ENCODE results near the gene RSBN1. TPM values are rescaled to one million over a fixed set of nuclear protein-coding genes. Genes with fewer than 3 reads are reported as not detected.

Gene RSBN1
- total and polyA plus RNA-seq, 10 of the 15 experiments (the other 5 are each of a cell fraction or from before 2014, with no cell fraction given), result 2.9 to 26.8 (median 11.5) TPM

- no peak; the same call in 1 of the 2 replicates for TF ChIP-seq ATF2 (IDR thresholded peaks at IDR 0.05; ENCODE audit: low read length)
- no peak for TF ChIP-seq EZH2 (IDR thresholded peaks at IDR 0.05; ENCODE audit: borderline replicate concordance, control insufficient read depth, low read depth, low read length)
- peak in 1 of 2 experiments; percentile 80; a peak in 2 of 4 replicates for TF ChIP-seq EP300 (IDR thresholded peaks at IDR 0.05; ENCODE audit: borderline replicate concordance in 1 of 2, control insufficient read depth in 1 of 2, low read depth in 2 of 2, low read length in 2 of 2)
- TF ChIP-seq CUX1 (IDR thresholded peaks at IDR 0.05; ENCODE audit: insufficient replicate concordance, low read depth, low read length), result peak; percentile 22
- no peak for TF ChIP-seq PRDM15 (CRISPR knock-in tag; IDR thresholded peaks at IDR 0.05)
- peak; percentile 53; the same call in 1 of the 2 replicates for TF ChIP-seq HDGF (IDR thresholded peaks at IDR 0.05)
- no peak for TF ChIP-seq ZZZ3 (IDR thresholded peaks at IDR 0.05; ENCODE audit: control insufficient read depth, insufficient read length, low read depth)
- TF ChIP-seq LARP7 (IDR thresholded peaks at IDR 0.05), result no peak; the same call in 1 of the 2 replicates
- TF ChIP-seq MYB (IDR thresholded peaks at IDR 0.05; ENCODE audit: borderline replicate concordance, low read depth, low read length), result peak; percentile 97
- TF ChIP-seq SMARCA5 (IDR thresholded peaks at IDR 0.05), result no peak
- TF ChIP-seq CHD2 (IDR thresholded peaks at IDR 0.05; ENCODE audit: borderline replicate concordance, low read depth, low read length), result peak; percentile 80; the same call in 1 of the 2 replicates
- TF ChIP-seq RUNX3 (IDR thresholded peaks at IDR 0.05; ENCODE audit: low read length), result peak; percentile 68
- TF ChIP-seq E2F8 (IDR thresholded peaks at IDR 0.05; ENCODE audit: low read depth, partially characterized antibody), result no peak
- no peak for TF ChIP-seq ATF3 (IDR thresholded peaks at IDR 0.05; ENCODE audit: borderline replicate concordance, extremely low read depth, low read depth, low read length)
These were observed at the start of gene RSBN1 (continued) for GRCh38 chr1:113811888-113812660.

Data from GM12878 (cell line).